ENCODE results near the gene PC. TPM values are rescaled to one million over a fixed set of nuclear protein-coding genes. Genes with fewer than 3 reads are reported as not detected.

The PC gene
- polyA plus RNA-seq, 3 donors: 4.6 to 7.1 (median 6.0) TPM

- Mint-ChIP-seq H3K9me3 (peaks cover 0 to 12% (median 8%) of the 10 kb centered on the region in 7 donors), H3K4me1 (peaks cover 42% of the 10 kb centered on the region), H3K27me3 (ENCODE audit: low read depth in 3 of 3) (peaks cover 7 to 17% (median 16%) of the 10 kb centered on the region in 3 donors), H3K27ac (no peak overlapping the region), H3K36me3 (no peaks in the 10 kb centered on the region), H3K4me3 (no peak overlapping the region)
- Histone ChIP-seq H3K4me1 (ENCODE audit: control insufficient read depth in 1 of 2, insufficient read depth in 2 of 2, low read length in 2 of 2) (peaks cover 19 to 38% of the 10 kb centered on the region in 2 donors), H3K9me3 (replicated peaks in 1 of 2; ENCODE audit: control insufficient read depth in 1 of 2, insufficient read depth in 1 of 2, low read length in 2 of 2) (peaks cover 1 to 4% of the 10 kb centered on the region in 2 donors), H3K9ac (ENCODE audit: insufficient read depth, low read length, poor library complexity, severe bottlenecking) (no peak overlapping the region), H3K4me2 (replicated peaks; ENCODE audit: extremely low read depth, low read length, poor library complexity, severe bottlenecking) (no peak overlapping the region), H3K36me3 (replicated peaks in 1 of 2; ENCODE audit: control insufficient read depth in 1 of 2, insufficient read depth in 2 of 2, low read length in 2 of 2) (no peaks in the 10 kb centered on the region), H4K20me1 (ENCODE audit: insufficient read depth, low read length) (no peaks in the 10 kb centered on the region), H2AFZ (ENCODE audit: insufficient read depth, low read depth, low read length, poor library complexity, severe bottlenecking) (no peak overlapping the region), H3K27me3 (ENCODE audit: control insufficient read depth in 2 of 2, insufficient read depth in 2 of 2, low read length in 2 of 2) (no peaks in the 10 kb centered on the region), H3K79me2 (ENCODE audit: insufficient read depth, low read length) (no peaks in the 10 kb centered on the region), H3K27ac (ENCODE audit: low read depth in 1 of 2, low read length in 2 of 2) (no peak overlapping the region), H3K4me3 (replicated peaks in 1 of 3; ENCODE audit: low read depth in 2 of 3, low read length in 3 of 3) (no peak overlapping the region)
- intact Hi-C loops (cut with micrococcal nuclease): no loop called here
- DNase-seq: no peak
- no peak for TF ChIP-seq CTCF (IDR thresholded peaks at IDR 0.05)
- 73% methylated on average over 2 of the region's 5 CpGs for WGBS (ENCODE audit: insufficient coverage)
These were observed 8.2 kb upstream of the PC start for GRCh38 chr11:66966351-66966750.

GRCh38 chr11:66964495-66964894 lies 6.3 kb upstream of the PC start:
- Histone ChIP-seq H3K4me2 (replicated peaks; ENCODE audit: extremely low read depth, low read length, poor library complexity, severe bottlenecking) (no peak overlapping the region), H3K9me3 (replicated peaks in 1 of 2; ENCODE audit: control insufficient read depth in 1 of 2, insufficient read depth in 1 of 2, low read length in 2 of 2) (peaks cover 9 to 13% of the 10 kb centered on the region in 2 donors), H3K4me1 (ENCODE audit: control insufficient read depth in 1 of 2, insufficient read depth in 2 of 2, low read length in 2 of 2) (peaks cover 2 to 22% of the 10 kb centered on the region in 2 donors), H3K9ac (ENCODE audit: insufficient read depth, low read length, poor library complexity, severe bottlenecking) (no peak overlapping the region), H3K27ac (ENCODE audit: low read depth in 1 of 2, low read length in 2 of 2) (no peak overlapping the region), H3K27me3 (ENCODE audit: control insufficient read depth in 2 of 2, insufficient read depth in 2 of 2, low read length in 2 of 2) (peaks cover 0 to under 1% of the 10 kb centered on the region in 2 donors), H2AFZ (ENCODE audit: insufficient read depth, low read depth, low read length, poor library complexity, severe bottlenecking) (no peak overlapping the region), H4K20me1 (ENCODE audit: insufficient read depth, low read length) (no peaks in the 10 kb centered on the region), H3K36me3 (replicated peaks in 1 of 2; ENCODE audit: control insufficient read depth in 1 of 2, insufficient read depth in 2 of 2, low read length in 2 of 2) (no peaks in the 10 kb centered on the region), H3K4me3 (replicated peaks in 1 of 3; ENCODE audit: low read depth in 2 of 3, low read length in 3 of 3) (no peak overlapping the region), H3K79me2 (ENCODE audit: insufficient read depth, low read length) (no peaks in the 10 kb centered on the region)
- peak overlapping the region in 1 of 7 donors; percentile 9 for H3K27ac Mint-ChIP-seq
- intact Hi-C loops (cut with micrococcal nuclease): no loop called here
- H3K36me3 Mint-ChIP-seq: no peaks in the 10 kb centered on the region
- peaks cover 25% of the 10 kb centered on the region for H3K4me1 Mint-ChIP-seq
- DNase-seq: peak in 1 of 3 donors; percentile 26
- 38% methylated on average over 1 of the region's 3 CpGs for WGBS (ENCODE audit: insufficient coverage)
- H3K4me3 Mint-ChIP-seq: no peak overlapping the region
- peaks cover 0 to 22% (median 19%) of the 10 kb centered on the region in 7 donors for H3K9me3 Mint-ChIP-seq
- peaks cover 13 to 26% (median 15%) of the 10 kb centered on the region in 3 donors for H3K27me3 Mint-ChIP-seq (ENCODE audit: low read depth in 3 of 3)
- no peak for TF ChIP-seq CTCF (IDR thresholded peaks at IDR 0.05)
